ENCODE measurements around the gene ACKR3.
A peak's percentile ranks its signal among the peaks of the same experiment; 100 is the strongest.

Gene ACKR3

DNA sequence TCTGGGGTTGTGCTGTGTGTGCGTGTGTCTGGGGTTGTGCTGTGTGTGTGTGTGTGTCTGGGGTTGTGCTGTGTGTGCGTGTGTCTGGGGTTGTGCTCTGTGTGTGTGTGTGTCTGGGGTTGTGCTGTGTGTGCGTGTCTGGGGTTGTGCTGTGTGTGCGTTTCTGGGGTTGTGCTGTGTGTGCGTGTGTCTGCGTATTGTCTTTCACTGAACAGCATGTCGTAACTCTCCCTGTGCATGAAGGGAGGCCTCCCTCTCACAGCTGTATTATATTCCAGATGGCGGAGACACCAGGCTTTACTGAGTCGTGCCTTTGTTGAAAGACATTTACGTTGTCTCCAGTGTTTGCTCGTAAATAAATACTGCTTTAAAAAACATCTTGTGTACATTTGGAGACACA, 5.9 kb downstream of the ACKR3 start:
- no peak for TF ChIP-seq ZFX (IDR thresholded peaks at IDR 0.05)
- TF ChIP-seq, protein P1, sequence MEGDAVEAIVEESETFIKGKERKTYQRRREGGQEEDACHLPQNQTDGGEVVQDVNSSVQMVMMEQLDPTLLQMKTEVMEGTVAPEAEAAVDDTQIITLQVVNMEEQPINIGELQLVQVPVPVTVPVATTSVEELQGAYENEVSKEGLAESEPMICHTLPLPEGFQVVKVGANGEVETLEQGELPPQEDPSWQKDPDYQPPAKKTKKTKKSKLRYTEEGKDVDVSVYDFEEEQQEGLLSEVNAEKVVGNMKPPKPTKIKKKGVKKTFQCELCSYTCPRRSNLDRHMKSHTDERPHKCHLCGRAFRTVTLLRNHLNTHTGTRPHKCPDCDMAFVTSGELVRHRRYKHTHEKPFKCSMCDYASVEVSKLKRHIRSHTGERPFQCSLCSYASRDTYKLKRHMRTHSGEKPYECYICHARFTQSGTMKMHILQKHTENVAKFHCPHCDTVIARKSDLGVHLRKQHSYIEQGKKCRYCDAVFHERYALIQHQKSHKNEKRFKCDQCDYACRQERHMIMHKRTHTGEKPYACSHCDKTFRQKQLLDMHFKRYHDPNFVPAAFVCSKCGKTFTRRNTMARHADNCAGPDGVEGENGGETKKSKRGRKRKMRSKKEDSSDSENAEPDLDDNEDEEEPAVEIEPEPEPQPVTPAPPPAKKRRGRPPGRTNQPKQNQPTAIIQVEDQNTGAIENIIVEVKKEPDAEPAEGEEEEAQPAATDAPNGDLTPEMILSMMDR (conservative IDR thresholded peaks at IDR 0.05) = no peak
- H3K27ac ChIP-seq = no peak overlapping the region

DNA sequence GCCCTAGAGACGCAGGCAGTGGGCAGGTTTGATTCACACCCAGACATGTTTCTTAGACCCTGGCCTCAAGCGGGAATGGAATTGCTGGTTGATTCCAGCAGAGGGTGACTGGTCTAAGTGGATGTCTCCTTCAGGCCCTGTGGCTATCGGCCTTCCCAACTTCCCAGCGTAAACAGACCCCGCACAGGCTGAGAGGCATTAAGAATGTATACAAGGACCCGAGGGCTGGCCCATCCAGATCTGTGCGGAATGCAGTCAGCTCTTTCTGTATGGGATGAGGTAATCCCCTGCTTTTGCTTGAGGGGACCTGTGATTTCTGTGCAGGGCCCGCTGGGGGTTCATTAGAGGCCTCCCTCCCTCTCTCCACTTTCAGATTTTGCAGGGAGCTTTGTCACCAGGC, 6.5 kb downstream of the ACKR3 start:
- TF ChIP-seq ZFX (IDR thresholded peaks at IDR 0.05) = no peak
- TF ChIP-seq, protein P1 (conservative IDR thresholded peaks at IDR 0.05) = no peak
- H3K27ac ChIP-seq = no peak overlapping the region

DNA sequence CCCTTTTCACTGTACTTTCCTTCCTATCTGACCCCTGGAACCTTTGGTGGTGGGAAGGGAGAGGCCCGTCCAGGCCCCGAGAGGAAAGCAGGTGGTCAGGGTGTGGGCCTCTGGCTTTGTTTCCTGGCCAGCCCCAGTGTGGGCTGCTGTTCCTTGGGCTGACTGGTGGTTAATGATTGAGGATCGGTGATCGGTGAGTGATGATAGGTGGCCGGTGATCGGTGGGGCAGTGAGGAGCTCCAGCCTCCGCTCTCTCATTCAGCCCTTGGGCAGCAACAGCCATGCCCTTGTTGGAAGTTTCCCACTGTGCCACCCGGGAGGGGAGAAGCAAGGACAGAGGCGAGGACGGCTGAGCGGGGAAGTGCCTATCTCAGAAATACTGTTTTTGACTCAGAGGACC, 7.3 kb downstream of the ACKR3 start:
- H3K27ac ChIP-seq = no peak overlapping the region; the same call in 1 of the 2 replicates
- no peak for TF ChIP-seq ZFX (IDR thresholded peaks at IDR 0.05)
- TF ChIP-seq, protein P1 (conservative IDR thresholded peaks at IDR 0.05) = no peak

DNA sequence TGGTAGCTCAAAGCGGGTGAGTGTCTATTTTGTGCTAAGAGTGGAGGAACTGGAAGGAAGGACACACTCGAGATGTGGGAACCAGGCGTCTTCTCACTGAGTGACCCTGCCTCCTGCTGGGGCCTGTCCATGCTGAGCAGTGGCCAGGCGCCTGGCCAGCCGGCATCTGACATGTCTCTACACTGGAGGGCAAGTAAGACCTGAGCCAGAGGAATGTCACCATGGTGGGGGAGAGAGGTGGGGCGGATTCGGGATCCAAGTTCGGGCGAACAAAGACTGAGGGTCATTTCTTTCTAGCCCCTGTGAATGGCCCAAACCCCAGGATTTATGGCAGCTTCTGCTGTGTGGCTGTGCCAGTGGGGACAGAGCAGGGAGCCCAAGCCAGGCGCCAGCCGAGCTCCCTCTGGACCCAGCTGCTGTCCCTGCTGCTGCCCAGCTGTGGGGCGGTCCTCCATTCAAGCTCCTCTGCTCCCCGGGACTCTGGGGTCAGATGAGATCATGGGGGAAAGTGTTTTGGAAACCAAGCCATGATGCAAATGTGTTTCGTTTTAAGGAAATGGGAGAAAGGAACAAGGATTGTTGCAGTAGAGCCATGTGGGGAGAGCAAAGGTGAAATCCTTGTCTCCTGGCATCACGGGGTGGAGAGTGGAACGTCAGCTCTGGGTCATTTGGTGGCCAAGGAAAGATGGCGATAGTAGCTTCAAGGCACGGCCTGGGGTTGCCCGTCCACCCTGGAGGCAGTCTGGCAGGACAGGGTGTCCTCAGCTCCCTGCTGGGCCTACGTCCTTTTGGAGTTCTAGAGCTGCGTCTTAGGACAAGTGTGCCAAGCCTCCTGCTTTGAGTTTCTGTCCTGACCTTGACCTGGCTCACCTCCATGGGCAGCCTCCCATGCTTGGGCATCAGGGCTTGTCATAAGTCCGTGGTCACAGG, 8.1 kb downstream of the ACKR3 start:
- TF ChIP-seq, protein P1 (conservative IDR thresholded peaks at IDR 0.05) = no peak
- no peak for TF ChIP-seq ZFX (IDR thresholded peaks at IDR 0.05)
- H3K27ac ChIP-seq = peak overlapping the region; percentile 67; the same call in 1 of the 2 replicates

DNA sequence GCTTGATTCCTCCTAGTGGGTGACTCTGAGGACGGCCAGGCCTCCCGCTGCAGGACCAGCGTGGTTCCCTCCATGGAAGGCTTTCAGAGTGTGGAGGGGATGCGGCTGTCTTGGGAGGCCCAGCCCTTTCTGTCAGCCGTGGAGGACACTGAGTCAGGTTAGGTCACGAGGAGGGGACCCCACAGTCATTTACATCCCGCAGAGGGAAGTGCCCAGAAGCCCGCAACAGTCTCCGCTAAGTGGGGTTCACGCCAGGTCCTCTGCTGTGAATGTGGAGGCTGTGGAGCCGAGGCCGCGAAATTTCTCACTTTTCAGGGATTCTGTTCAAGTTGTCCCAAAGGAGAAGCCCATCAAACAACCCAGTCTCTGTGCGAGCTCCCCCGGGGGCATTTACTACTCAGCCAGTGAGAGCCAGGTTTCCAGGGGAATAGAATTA, 8.8 kb downstream of the ACKR3 start:
- peak overlapping the region; percentile 67 for H3K27ac ChIP-seq
- TF ChIP-seq ZFX (IDR thresholded peaks at IDR 0.05) = no peak
- TF ChIP-seq, protein P1 (conservative IDR thresholded peaks at IDR 0.05) = no peak

DNA sequence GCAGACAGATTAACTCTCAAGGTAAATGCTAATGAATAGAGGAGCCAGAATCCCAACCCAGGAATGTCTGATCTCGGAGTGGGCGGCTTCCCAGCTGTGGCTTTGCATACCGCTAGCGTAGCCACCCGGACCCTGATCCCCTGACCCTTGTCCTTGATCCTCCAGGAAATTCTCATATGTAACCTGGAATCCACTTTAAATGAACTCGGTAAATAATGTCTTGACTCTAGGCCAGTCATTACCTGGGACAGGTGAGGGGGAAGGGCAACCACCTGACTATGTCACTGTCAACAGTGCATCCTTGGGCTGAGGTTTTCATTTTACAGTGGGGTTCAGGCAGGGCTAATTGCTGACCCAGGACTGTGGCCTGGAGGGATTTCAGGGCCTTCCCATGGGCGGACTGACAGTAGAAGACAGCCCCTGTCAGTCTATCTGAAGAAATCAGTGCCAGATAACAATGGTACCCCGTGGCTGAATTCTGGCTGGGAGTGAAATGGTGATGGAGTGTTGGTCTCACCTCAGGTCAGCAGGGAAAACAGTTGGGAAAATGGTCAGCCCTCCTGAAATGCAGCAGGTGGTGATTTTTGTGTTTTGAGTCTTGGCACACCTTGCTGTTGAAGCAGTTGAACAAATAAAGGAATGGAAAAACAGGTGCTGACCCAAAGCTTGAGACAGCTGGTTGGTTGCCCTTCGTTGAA, 9.6 kb downstream of the ACKR3 start:
- TF ChIP-seq, protein P1 (conservative IDR thresholded peaks at IDR 0.05) = no peak
- no peak for TF ChIP-seq ZFX (IDR thresholded peaks at IDR 0.05)

More for the DNA sequence above, 9.6 kb downstream of the ACKR3 start:
- H3K27ac ChIP-seq = peak overlapping the region; percentile 67

Measured in C4-2B (cell line).